Endothelial cell (in vitro differentiated cells): ENCODE data around the gene ADD2. TPM values are rescaled to one million over a fixed set of nuclear protein-coding genes. Genes with fewer than 3 reads are reported as not detected.

Experiments
- DNase-seq: peaks from one replicate; pipeline ENCODE4 v3.0.0; 2021; ENCODE audit warnings: low spot score
- H3K27ac Mint-ChIP-seq: one replicate; pipeline ENCODE4 v1.8.0; 2021; ENCODE audit warnings: mixed read lengths, inconsistent platforms; ENCODE audit not compliant: unreplicated experiment
- H3K27me3 Mint-ChIP-seq: one replicate; pipeline ENCODE4 v1.8.0; 2021; ENCODE audit warnings: mild to moderate bottlenecking, moderate library complexity, mixed read lengths, inconsistent platforms; ENCODE audit not compliant: unreplicated experiment
- H3K36me3 Mint-ChIP-seq: one replicate; pipeline ENCODE4 v1.8.0; 2021; ENCODE audit warnings: mild to moderate bottlenecking, low read depth, mixed read lengths, inconsistent platforms; ENCODE audit not compliant: unreplicated experiment
- H3K4me1 Mint-ChIP-seq: one replicate; pipeline ENCODE4 v1.8.0; 2021; ENCODE audit warnings: mild to moderate bottlenecking, mixed read lengths, inconsistent platforms; ENCODE audit not compliant: unreplicated experiment
- H3K4me3 Mint-ChIP-seq: one replicate; pipeline ENCODE4 v1.8.0; 2021; ENCODE audit warnings: mild to moderate bottlenecking, mixed read lengths, inconsistent platforms; ENCODE audit not compliant: unreplicated experiment
- H3K9me3 Mint-ChIP-seq: one replicate; pipeline ENCODE4 v1.8.0; 2021; ENCODE audit warnings: mixed read lengths, inconsistent platforms; ENCODE audit not compliant: unreplicated experiment
- total RNA-seq: library from RNA; stranded (reverse); fragmentation: NEBNext Ultra II Directional; extraction: Animal tissue kit (Norgen Biotek cat#: 25700); gene quantifications from one replicate; pipeline ENCODE4 v1.2.1, GENCODE V29; 2021; ENCODE audit not compliant: unreplicated experiment
- TF ChIP-seq, protein P1 (sequence below): fragments of 200-600 bp; sonication (generic); IDR thresholded peaks from one replicate; pipeline ENCODE4 v1.5.0; 2021; ENCODE audit warnings: antibody characterized with exemption; ENCODE audit not compliant: unreplicated experiment

ADD2 gene
- total RNA-seq, 1 donor from 2014 or later, result 54.0 TPM

DNA sequence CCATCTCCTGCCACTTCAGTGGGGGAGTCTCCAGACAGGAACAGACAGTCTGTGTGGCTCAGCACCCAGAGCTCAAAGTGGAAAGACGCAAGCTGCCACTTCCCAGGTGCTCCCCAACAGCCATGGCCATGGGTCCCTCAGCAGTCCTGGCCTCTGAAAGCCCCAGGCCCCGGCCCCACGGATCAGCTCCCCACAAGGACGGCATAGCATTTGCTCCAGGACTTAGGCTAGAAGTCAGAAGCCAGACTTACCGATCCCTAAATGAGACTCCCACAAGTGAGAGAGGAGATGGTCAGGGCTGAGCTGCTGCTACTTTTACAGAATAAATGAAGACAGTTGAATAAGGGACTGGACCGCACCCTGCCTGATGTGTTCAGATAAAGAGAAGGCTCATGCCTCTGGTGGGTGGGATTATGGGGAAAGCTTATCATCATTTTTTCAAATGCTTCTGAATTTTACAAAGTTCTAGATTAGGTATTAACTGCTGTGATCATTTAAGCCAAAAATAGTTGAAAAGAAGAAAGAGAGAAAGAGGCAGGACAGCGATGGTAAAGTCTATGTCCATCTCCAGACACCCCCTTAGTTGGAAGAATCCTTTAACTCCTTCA, 50.5 kb downstream of the ADD2 start:
- TF ChIP-seq, protein P1, sequence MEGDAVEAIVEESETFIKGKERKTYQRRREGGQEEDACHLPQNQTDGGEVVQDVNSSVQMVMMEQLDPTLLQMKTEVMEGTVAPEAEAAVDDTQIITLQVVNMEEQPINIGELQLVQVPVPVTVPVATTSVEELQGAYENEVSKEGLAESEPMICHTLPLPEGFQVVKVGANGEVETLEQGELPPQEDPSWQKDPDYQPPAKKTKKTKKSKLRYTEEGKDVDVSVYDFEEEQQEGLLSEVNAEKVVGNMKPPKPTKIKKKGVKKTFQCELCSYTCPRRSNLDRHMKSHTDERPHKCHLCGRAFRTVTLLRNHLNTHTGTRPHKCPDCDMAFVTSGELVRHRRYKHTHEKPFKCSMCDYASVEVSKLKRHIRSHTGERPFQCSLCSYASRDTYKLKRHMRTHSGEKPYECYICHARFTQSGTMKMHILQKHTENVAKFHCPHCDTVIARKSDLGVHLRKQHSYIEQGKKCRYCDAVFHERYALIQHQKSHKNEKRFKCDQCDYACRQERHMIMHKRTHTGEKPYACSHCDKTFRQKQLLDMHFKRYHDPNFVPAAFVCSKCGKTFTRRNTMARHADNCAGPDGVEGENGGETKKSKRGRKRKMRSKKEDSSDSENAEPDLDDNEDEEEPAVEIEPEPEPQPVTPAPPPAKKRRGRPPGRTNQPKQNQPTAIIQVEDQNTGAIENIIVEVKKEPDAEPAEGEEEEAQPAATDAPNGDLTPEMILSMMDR, result no peak
- Mint-ChIP-seq H3K36me3 (no peaks in the 10 kb centered on the region), H3K4me3 (no peak overlapping the region), H3K4me1 (peaks cover 7% of the 10 kb centered on the region), H3K27ac (no peak overlapping the region), H3K27me3 (no peaks in the 10 kb centered on the region), H3K9me3 (no peaks in the 10 kb centered on the region)
- DNase-seq, result no peak

- Mint-ChIP-seq H3K27ac (no peak overlapping the region), H3K27me3 (no peaks in the 10 kb centered on the region), H3K36me3 (no peaks in the 10 kb centered on the region), H3K9me3 (no peaks in the 10 kb centered on the region), H3K4me3 (no peak overlapping the region), H3K4me1 (peaks cover 7% of the 10 kb centered on the region)
- TF ChIP-seq, protein P1, result no peak
- no peak for DNase-seq
Observed at GRCh38 chr2:70716951-70717350, 51.0 kb downstream of the ADD2 start.

DNA sequence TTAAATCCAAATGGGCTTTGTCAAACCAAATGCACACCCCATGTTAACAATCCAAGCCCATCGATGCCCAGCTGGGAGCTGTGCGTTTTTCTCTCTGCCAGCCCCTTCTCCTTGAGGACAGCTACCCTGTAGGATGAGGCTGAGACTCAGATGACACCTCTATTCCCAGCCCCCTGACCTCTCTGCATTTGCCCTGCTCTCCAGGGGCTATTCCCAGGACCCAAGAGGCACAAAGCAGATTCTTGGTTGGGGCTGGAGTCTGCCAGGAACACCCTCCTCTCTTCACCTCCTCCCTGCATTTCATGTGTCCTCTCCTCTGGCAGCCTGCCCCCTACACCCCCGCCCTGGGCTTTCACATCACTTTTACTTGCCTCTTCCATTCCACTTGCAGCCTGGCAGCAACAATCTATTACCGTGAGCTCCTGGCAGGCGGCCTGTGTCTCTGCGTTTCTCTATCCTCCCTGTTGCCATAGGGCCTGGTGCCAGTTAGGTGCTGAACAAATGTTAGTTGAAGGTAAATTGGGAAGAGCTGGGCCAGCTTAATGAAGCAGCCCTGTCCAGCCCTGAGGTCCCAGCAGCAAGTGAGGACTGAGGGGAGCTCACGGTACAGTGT, 51.8 kb downstream of the ADD2 start:
- no peaks in the 10 kb centered on the region for H3K27me3 Mint-ChIP-seq
- H3K4me3 Mint-ChIP-seq, result no peak overlapping the region
- H3K36me3 Mint-ChIP-seq, result peaks cover 5% of the 10 kb centered on the region
- H3K27ac Mint-ChIP-seq, result no peak overlapping the region
- H3K4me1 Mint-ChIP-seq, result peaks cover 7% of the 10 kb centered on the region
- H3K9me3 Mint-ChIP-seq, result no peaks in the 10 kb centered on the region
- no peak for DNase-seq
- TF ChIP-seq, protein P1, result no peak

- DNase-seq, result no peak
Observed at GRCh38 chr2:70715071-70715985, 52.7 kb downstream of the ADD2 start.

More at GRCh38 chr2:70715071-70715985, 52.7 kb downstream of the ADD2 start:
- H3K9me3 Mint-ChIP-seq, result no peaks in the 10 kb centered on the region
- TF ChIP-seq, protein P1, result no peak
- no peak overlapping the region for H3K27ac Mint-ChIP-seq
- no peak overlapping the region for H3K4me3 Mint-ChIP-seq
- H3K27me3 Mint-ChIP-seq, result no peaks in the 10 kb centered on the region
- peaks cover under 1% of the 10 kb centered on the region for H3K4me1 Mint-ChIP-seq
- H3K36me3 Mint-ChIP-seq, result peaks cover 5% of the 10 kb centered on the region
